IMR-90 (cell line): ENCODE measurements around the gene TTC7B. TPM values are rescaled to one million over a fixed set of nuclear protein-coding genes. Genes with fewer than 3 reads are reported as not detected.

Source experiments
- ATAC-seq: fragments of 200-7000 bp; cut with Tn5 transposase; 2 replicates; pipeline ENCODE4 v1.9.1; 2020; ENCODE audit warnings: low read depth, mild to moderate bottlenecking, moderate library complexity
- BruUV-seq: library from RNA; stranded (reverse); fragments of 400-500 nt; replicated peaks from 2 replicates; lab custom pipeline; 2021; lab: Mats Ljungman, UMichigan
- CTCF ChIA-PET: fragments of 300-600 bp; formaldehyde crosslinking; extraction: SDS; loops from one replicate; lab custom pipeline; 2021; ENCODE audit warnings: antibody characterized with exemption; lab: Yijun Ruan, JAX
- POLR2A ChIA-PET: fragments of 300-600 bp; sonication (Branson Sonifier 250); formaldehyde crosslinking; loops from one replicate; lab custom pipeline; 2022; ENCODE audit warnings: antibody characterized with exemption; ENCODE audit not compliant: unreplicated experiment; lab: Charles Lee
- DNase-seq: peaks from one replicate; pipeline ENCODE4 v3.0.0; 2013
- H2AFZ ChIP-seq: replicated peaks from 2 replicates; pipeline ENCODE3; 2013; ENCODE audit warnings: low read length, mild to moderate bottlenecking; ENCODE audit not compliant: poor library complexity
- H2AK5ac ChIP-seq: 2 replicates; pipeline ENCODE4 v1.6.1; 2013; ENCODE audit warnings: low read depth, low read length, inconsistent platforms
- H2AK9ac ChIP-seq: replicated peaks from 2 replicates; pipeline ENCODE3; 2013; ENCODE audit warnings: mild to moderate bottlenecking, low read depth, low read length, moderate library complexity; ENCODE audit not compliant: poor library complexity
- H2BK120ac ChIP-seq: 2 replicates; pipeline ENCODE4 v1.6.1; 2013; ENCODE audit warnings: low read depth, low read length, inconsistent platforms
- H2BK15ac ChIP-seq: 3 replicates; pipeline ENCODE4 v1.6.1; 2013; ENCODE audit warnings: low read depth, low read length, inconsistent platforms
- H2BK20ac ChIP-seq: 2 replicates; pipeline ENCODE4 v1.6.1; 2013; ENCODE audit warnings: low read depth, mild to moderate bottlenecking, inconsistent platforms, low read length, moderate library complexity
- H2BK5ac ChIP-seq: 2 replicates; pipeline ENCODE4 v1.6.1; 2013; ENCODE audit warnings: mild to moderate bottlenecking, low read depth, low read length, inconsistent platforms; ENCODE audit not compliant: poor library complexity, severe bottlenecking
- H3K14ac ChIP-seq: replicated peaks from 2 replicates; pipeline ENCODE4 v1.6.1; 2013; ENCODE audit warnings: low read depth, low read length, inconsistent platforms
- H3K18ac ChIP-seq: 2 replicates; pipeline ENCODE4 v1.6.1; 2013; ENCODE audit warnings: low read depth, low read length, control low read depth
- H3K23ac ChIP-seq: 2 replicates; pipeline ENCODE4 v1.6.1; 2013; ENCODE audit warnings: low read depth, low read length, inconsistent platforms
- H3K27ac ChIP-seq: 2 replicates; pipeline ENCODE4 v1.5.1; 2013; ENCODE audit warnings: mild to moderate bottlenecking, control low read depth, low read length; ENCODE audit not compliant: insufficient read depth
- H3K27me3 ChIP-seq: 2 replicates; pipeline ENCODE4 v1.6.1; 2013; ENCODE audit warnings: low read length; ENCODE audit not compliant: control insufficient read depth, insufficient read depth
- H3K36me3 ChIP-seq: 2 replicates; pipeline ENCODE4 v1.6.1; 2013; ENCODE audit warnings: low read length, mixed read lengths; ENCODE audit not compliant: control insufficient read depth, insufficient read depth
- H3K4ac ChIP-seq: 2 replicates; pipeline ENCODE4 v1.6.1; 2013; ENCODE audit warnings: low read depth, low read length, inconsistent platforms
- H3K4me1 ChIP-seq: 2 replicates; pipeline ENCODE4 v1.6.1; 2013; ENCODE audit warnings: low read length, mixed read lengths; ENCODE audit not compliant: control insufficient read depth, insufficient read depth
- H3K4me2 ChIP-seq: 2 replicates; pipeline ENCODE4 v1.6.1; 2013; ENCODE audit warnings: low read depth, mild to moderate bottlenecking, control low read depth, low read length, moderate library complexity
- H3K4me3 ChIP-seq: 2 replicates; pipeline ENCODE4 v1.5.1; 2013; ENCODE audit warnings: low read depth, mild to moderate bottlenecking, control low read depth, low read length, moderate library complexity; ENCODE audit not compliant: insufficient read depth
- H3K56ac ChIP-seq: 2 replicates; pipeline ENCODE4 v1.6.1; 2013; ENCODE audit warnings: low read length, inconsistent platforms; ENCODE audit not compliant: insufficient read depth; ENCODE audit errors: extremely low read depth
- H3K79me1 ChIP-seq, 2 experiments: 2 replicates each; pipeline ENCODE4 v1.6.1; 2013; ENCODE audit warnings: low read length in 2 of 2, inconsistent platforms in 1 of 2, low read depth in 1 of 2
- H3K9ac ChIP-seq: 2 replicates; pipeline ENCODE4 v1.6.1; 2013; ENCODE audit warnings: low read depth, low read length, control low read depth
- H3K9me1 ChIP-seq: 2 replicates; pipeline ENCODE4 v1.6.1; 2013; ENCODE audit warnings: low read length, inconsistent platforms; ENCODE audit not compliant: insufficient read depth
- H3K9me3 ChIP-seq: 2 replicates; pipeline ENCODE4 v1.6.1; 2013; ENCODE audit warnings: low read length; ENCODE audit not compliant: control insufficient read depth, insufficient read depth
- H4K20me1 ChIP-seq: 2 replicates; pipeline ENCODE4 v1.6.1; 2013; ENCODE audit warnings: low read length, inconsistent platforms; ENCODE audit not compliant: insufficient read depth
- H4K5ac ChIP-seq: 2 replicates; pipeline ENCODE4 v1.6.1; 2013; ENCODE audit warnings: mild to moderate bottlenecking, low read depth, low read length, control low read depth
- H4K8ac ChIP-seq, 2 experiments: 2 replicates each; pipeline ENCODE4 v1.6.1; 2013; ENCODE audit warnings: low read depth in 2 of 2, low read length in 2 of 2, control low read depth in 1 of 2, inconsistent platforms in 1 of 2
- H4K91ac ChIP-seq: 2 replicates; pipeline ENCODE4 v1.6.1; 2013; ENCODE audit warnings: low read depth, low read length, inconsistent platforms; ENCODE audit not compliant: insufficient read depth
- CEBPB ChIP-seq: IDR thresholded peaks from 2 replicates; pipeline ENCODE4 v1.6.1; 2012; ENCODE audit warnings: low read depth, low read length, improper control_type of control experiment
- CHD1 ChIP-seq: IDR thresholded peaks from 2 replicates; pipeline ENCODE4 v1.6.1; 2012; ENCODE audit warnings: low read depth, low read length, improper control_type of control experiment
- FOS ChIP-seq: fragments of 150-350 bp; IDR thresholded peaks from 2 replicates; pipeline ENCODE4 v1.6.1; 2016; ENCODE audit warnings: low read depth, low read length
- NFE2L2 ChIP-seq: fragments of 150-350 bp; IDR thresholded peaks from 2 replicates; pipeline ENCODE4 v1.6.1; 2016; ENCODE audit warnings: low read depth, mild to moderate bottlenecking, low read length
- RAD21 ChIP-seq: IDR thresholded peaks from 2 replicates; pipeline ENCODE4 v1.6.1; 2012; ENCODE audit warnings: low read length, improper control_type of control experiment
- RCOR1 ChIP-seq: IDR thresholded peaks from 2 replicates; pipeline ENCODE4 v1.6.1; 2012; ENCODE audit warnings: mild to moderate bottlenecking, low read length, improper control_type of control experiment; ENCODE audit not compliant: insufficient replicate concordance
- RFX5 ChIP-seq: IDR thresholded peaks from 2 replicates; pipeline ENCODE4 v1.8.0; 2012; ENCODE audit warnings: low read depth, mild to moderate bottlenecking, low read length, moderate library complexity
- SMC3 ChIP-seq: fragments of 150-350 bp; IDR thresholded peaks from 2 replicates; pipeline ENCODE4 v1.6.1; 2016; ENCODE audit warnings: low read depth, mild to moderate bottlenecking, antibody characterized with exemption, low read length, moderate library complexity
- WGBS, 2 experiments: methylation state at CpG; one replicate each; pipeline versions ENCODE4 v1.1.5 to v1.1.7; 2013; ENCODE audit warnings: missing lambda C conversion rate in 2 of 2; ENCODE audit not compliant: insufficient read length in 1 of 2; ENCODE audit errors: extremely low coverage in 2 of 2; 5-methylcytosine and 5-hydroxymethylcytosine counted together
- dilution Hi-C: fragments of 300-500 bp; cut with HindIII; formaldehyde crosslinking; loops from one replicate; pipeline ENCODE4 v1.14.3; 2018; ENCODE audit warnings: low sequenced_read_pairs; ENCODE audit not compliant: unreplicated experiment
- in situ Hi-C: fragments of 300-500 bp; cut with MboI; formaldehyde crosslinking; loops from 3 replicates; pipeline ENCODE4 v1.14.3; 2019; ENCODE audit warnings: low sequenced_read_pairs, inconsistent platforms, mixed read lengths
- intact Hi-C: fragments of 100-400 bp; cut with micrococcal nuclease; formaldehyde crosslinking; loops from 2 replicates; pipeline ENCODE4 v1.10.0; 2022
- polyA plus RNA-seq, 3 experiments: library from polyadenylated mRNA; depleted of rRNA; stranded (reverse); fragments of >200 nt; gene quantifications; 2 replicates each; pipeline ENCODE4 v1.2.3, GENCODE V29; 2012; ENCODE audit warnings: low replicate concordance in 1 of 3
- total RNA-seq: library from RNA; depleted of rRNA; stranded (reverse); fragments of >200 nt; gene quantifications from 2 replicates; pipeline ENCODE4 v1.2.3, GENCODE V29; 2012
- TF ChIP-seq, protein P1 (sequence below): conservative IDR thresholded peaks from 2 replicates; pipeline ENCODE4 v1.5.1; 2012; ENCODE audit warnings: mild to moderate bottlenecking, low read depth, low read length, improper control_type of control experiment
- TF ChIP-seq, protein P2 (sequence below): fragments of 150-350 bp; IDR thresholded peaks from 2 replicates; pipeline ENCODE4 v1.6.1; 2017; ENCODE audit warnings: mild to moderate bottlenecking, antibody characterized with exemption, low read length, low read depth

The TTC7B gene
- total and polyA plus RNA-seq, 2 of the 4 experiments (the other 2 are of a cell fraction): 18.1 to 35.3 TPM

DNA sequence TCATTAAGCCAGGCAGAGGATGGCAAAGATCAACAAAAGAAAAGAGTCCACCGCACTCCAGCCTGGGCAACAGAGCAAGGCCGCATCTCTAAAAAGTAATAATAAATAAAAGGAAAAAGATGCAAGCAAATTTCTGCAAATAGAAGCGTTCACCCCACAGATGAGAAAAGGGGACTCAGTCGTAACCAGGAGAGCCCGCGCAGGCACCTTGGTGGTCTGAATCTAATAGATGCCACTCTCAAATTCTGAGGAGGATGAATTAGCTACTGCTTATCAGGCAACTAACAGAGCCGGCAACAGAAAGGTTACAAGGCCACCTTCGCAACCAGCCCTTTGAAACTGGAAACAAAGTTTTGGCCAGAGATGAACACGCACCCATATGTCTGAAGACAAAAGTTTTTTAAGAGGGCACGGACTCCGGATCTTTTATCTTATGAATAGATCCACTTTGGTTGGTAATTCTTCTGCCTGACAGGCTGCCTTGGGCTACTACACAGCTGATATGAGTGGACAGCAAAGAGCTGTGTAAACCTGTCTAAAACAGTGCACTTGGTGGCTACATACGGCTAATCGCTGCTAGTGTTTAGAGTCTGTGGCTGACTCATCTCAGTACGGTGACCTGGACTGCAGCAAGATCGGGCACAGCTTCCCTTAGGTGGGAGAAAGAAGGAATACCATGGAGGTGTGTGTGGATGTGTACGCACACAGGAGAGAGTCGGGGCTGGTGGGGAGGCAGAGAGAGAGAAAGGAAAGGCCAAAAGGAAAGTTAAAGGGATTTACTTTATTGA, 32.9 kb upstream of the TTC7B start (continued):
- no peak for TF ChIP-seq RAD21
- TF ChIP-seq FOS: no peak
- TF ChIP-seq, protein P1, sequence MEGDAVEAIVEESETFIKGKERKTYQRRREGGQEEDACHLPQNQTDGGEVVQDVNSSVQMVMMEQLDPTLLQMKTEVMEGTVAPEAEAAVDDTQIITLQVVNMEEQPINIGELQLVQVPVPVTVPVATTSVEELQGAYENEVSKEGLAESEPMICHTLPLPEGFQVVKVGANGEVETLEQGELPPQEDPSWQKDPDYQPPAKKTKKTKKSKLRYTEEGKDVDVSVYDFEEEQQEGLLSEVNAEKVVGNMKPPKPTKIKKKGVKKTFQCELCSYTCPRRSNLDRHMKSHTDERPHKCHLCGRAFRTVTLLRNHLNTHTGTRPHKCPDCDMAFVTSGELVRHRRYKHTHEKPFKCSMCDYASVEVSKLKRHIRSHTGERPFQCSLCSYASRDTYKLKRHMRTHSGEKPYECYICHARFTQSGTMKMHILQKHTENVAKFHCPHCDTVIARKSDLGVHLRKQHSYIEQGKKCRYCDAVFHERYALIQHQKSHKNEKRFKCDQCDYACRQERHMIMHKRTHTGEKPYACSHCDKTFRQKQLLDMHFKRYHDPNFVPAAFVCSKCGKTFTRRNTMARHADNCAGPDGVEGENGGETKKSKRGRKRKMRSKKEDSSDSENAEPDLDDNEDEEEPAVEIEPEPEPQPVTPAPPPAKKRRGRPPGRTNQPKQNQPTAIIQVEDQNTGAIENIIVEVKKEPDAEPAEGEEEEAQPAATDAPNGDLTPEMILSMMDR: no peak

DNA sequence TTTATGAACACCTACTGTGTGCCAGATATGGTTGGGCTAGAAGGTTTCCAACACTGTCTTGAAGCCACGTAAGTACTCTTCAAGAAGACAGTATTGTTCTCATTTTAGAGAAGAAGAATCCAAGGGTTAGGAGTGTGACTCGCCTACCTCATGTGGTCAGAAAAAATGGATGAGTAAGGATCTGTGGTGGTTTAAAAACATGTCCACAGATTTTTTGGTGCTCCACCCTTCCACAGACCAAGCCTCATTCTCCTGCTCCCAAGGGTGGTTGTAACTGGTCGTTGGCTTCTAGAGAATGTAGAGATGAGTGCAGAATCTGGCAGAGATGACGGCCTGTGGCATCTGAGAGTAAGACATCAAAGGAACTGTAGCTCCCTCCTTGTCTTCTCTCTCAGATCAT, 30.3 kb upstream of the TTC7B start:
- H4K8ac ChIP-seq: no peak overlapping the region
- no peak overlapping the region for H3K23ac ChIP-seq
- in situ Hi-C loops (no loop called here), dilution Hi-C loops (no loop called here), intact Hi-C loops (no loop called here)
- no peak overlapping the region for H4K91ac ChIP-seq
- H3K4me3 ChIP-seq: no peak overlapping the region
- no peak overlapping the region for H3K27ac ChIP-seq
- no peak overlapping the region for H2AFZ ChIP-seq
- no CpG with 5 or more reads among the region's 4 CpGs for WGBS, 2 experiments
- no peak overlapping the region for H2AK9ac ChIP-seq
- DNase-seq (peak; percentile 53), ATAC-seq (no peak)
- no peak overlapping the region for H2BK15ac ChIP-seq
- no peak overlapping the region for H3K4me2 ChIP-seq
- no peak overlapping the region for H3K14ac ChIP-seq
- no peaks in the 10 kb centered on the region for H3K9me3 ChIP-seq
- no peak overlapping the region for H3K4ac ChIP-seq
- H2BK20ac ChIP-seq: 0 out of 2 replicates have a peak overlapping the region, but pooled peaks have one; percentile 12
- ChIA-PET POLR2A (interaction anchor here (0.6 kb wide), 1 partner anchor 590 kb away, joined by 3 read pairs; the partner anchor contains the start of gene PSMC1), CTCF (no interaction called here)
- no peak overlapping the region for H2AK5ac ChIP-seq
- 0 out of 2 replicates have a peak, but pooled peaks cover 5% of the 10 kb centered on the region for H3K9me1 ChIP-seq
- H3K18ac ChIP-seq: no peak overlapping the region
- H2BK120ac ChIP-seq: no peak overlapping the region
- 0 out of 2 replicates have a peak, but pooled peaks cover 2% of the 10 kb centered on the region for H3K27me3 ChIP-seq
- H3K36me3 ChIP-seq: no peaks in the 10 kb centered on the region
- H3K9ac ChIP-seq: no peak overlapping the region
- H3K56ac ChIP-seq: no peak overlapping the region
- H2BK5ac ChIP-seq: no peak overlapping the region
- no peaks in the 10 kb centered on the region for H3K4me1 ChIP-seq
- BruUV-seq: no TSS peak
- H3K79me1 ChIP-seq: no peaks in the 10 kb centered on the region
- no peak overlapping the region for H4K5ac ChIP-seq
- H4K20me1 ChIP-seq: no peaks in the 10 kb centered on the region
- TF ChIP-seq RCOR1: no peak
- no peak for TF ChIP-seq CEBPB
- no peak for TF ChIP-seq SMC3
- TF ChIP-seq, protein P2, sequence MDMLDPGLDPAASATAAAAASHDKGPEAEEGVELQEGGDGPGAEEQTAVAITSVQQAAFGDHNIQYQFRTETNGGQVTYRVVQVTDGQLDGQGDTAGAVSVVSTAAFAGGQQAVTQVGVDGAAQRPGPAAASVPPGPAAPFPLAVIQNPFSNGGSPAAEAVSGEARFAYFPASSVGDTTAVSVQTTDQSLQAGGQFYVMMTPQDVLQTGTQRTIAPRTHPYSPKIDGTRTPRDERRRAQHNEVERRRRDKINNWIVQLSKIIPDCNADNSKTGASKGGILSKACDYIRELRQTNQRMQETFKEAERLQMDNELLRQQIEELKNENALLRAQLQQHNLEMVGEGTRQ: no peak
- TF ChIP-seq FOS: no peak
- TF ChIP-seq RFX5: no peak
- TF ChIP-seq, protein P1: no peak
- TF ChIP-seq NFE2L2: no peak
- TF ChIP-seq CHD1: no peak
- no peak for TF ChIP-seq RAD21
